PC-3 (cell line): ENCODE data around the gene SMG6. TPM values are rescaled to one million over a fixed set of nuclear protein-coding genes. Genes with fewer than 3 reads are reported as not detected.

Experiments used
- ATAC-seq: fragments of 200-7000 bp; cut with Tn5 transposase; 2 replicates; pipeline ENCODE4 v1.9.1; 2020; ENCODE audit warnings: mild to moderate bottlenecking, moderate library complexity
- BruUV-seq: library from RNA; stranded (reverse); fragments of 400-500 nt; replicated peaks from 2 replicates; lab custom pipeline; 2021; lab: Mats Ljungman, UMichigan
- CTCF ChIA-PET: fragments of 300-600 bp; sonication (Branson Sonifier 250); formaldehyde crosslinking; loops from one replicate; lab custom pipeline; 2022; ENCODE audit warnings: antibody characterized with exemption; lab: Charles Lee
- POLR2A ChIA-PET: fragments of 300-600 bp; sonication (Branson Sonifier 250); formaldehyde crosslinking; loops from one replicate; lab custom pipeline; 2022; ENCODE audit warnings: antibody characterized with exemption; ENCODE audit not compliant: unreplicated experiment; lab: Charles Lee
- DNase-seq: peaks from one replicate; pipeline ENCODE4 v3.0.0-alpha.2; 2015
- H2AFZ ChIP-seq: fragments of 300-600 bp; sonication (generic); 2 replicates; pipeline ENCODE4 v1.6.0; 2016; ENCODE audit warnings: antibody characterized with exemption, low read length
- H3F3A ChIP-seq: fragments of 300-600 bp; sonication (generic); one replicate; pipeline ENCODE4 v1.6.0; 2017; ENCODE audit warnings: antibody characterized with exemption, low read length, control low read depth, mild to moderate bottlenecking; ENCODE audit not compliant: unreplicated experiment
- H3K27ac ChIP-seq: fragments of 300-600 bp; sonication (generic); 2 replicates; pipeline ENCODE4 v1.5.1; 2016; ENCODE audit warnings: mild to moderate bottlenecking, low read length
- H3K27me3 ChIP-seq: fragments of 300-600 bp; sonication (generic); 2 replicates; pipeline ENCODE4 v1.6.1; 2016; ENCODE audit warnings: low read length, mixed read lengths
- H3K36me3 ChIP-seq: fragments of 300-600 bp; sonication (generic); 2 replicates; pipeline ENCODE4 v1.6.1; 2016; ENCODE audit warnings: low read depth, mixed run types, low read length, mixed read lengths
- H3K4me1 ChIP-seq: fragments of 300-600 bp; sonication (generic); 2 replicates; pipeline ENCODE4 v1.5.1; 2016; ENCODE audit warnings: low read length; ENCODE audit not compliant: insufficient read depth
- H3K4me2 ChIP-seq: fragments of 300-600 bp; sonication (generic); 2 replicates; pipeline ENCODE4 v1.6.0; 2016; ENCODE audit warnings: low read length
- H3K4me3 ChIP-seq: fragments of 300-600 bp; sonication (generic); 2 replicates; pipeline ENCODE4 v1.5.1; 2016; ENCODE audit warnings: mild to moderate bottlenecking, low read length, mixed read lengths
- H3K79me2 ChIP-seq: fragments of 300-600 bp; sonication (generic); 2 replicates; pipeline ENCODE4 v1.6.1; 2017; ENCODE audit warnings: low read length, mixed read lengths
- H3K9ac ChIP-seq: fragments of 300-600 bp; sonication (generic); 2 replicates; pipeline ENCODE4 v1.6.0; 2016; ENCODE audit warnings: mild to moderate bottlenecking, low read length
- H3K9me2 ChIP-seq: fragments of 300-600 bp; sonication (generic); replicated peaks from 2 replicates; pipeline ENCODE4 v1.6.1; 2016; ENCODE audit warnings: mixed run types, low read length, mixed read lengths
- H3K9me3 ChIP-seq: fragments of 300-600 bp; sonication (generic); 2 replicates; pipeline ENCODE4 v1.6.1; 2016; ENCODE audit warnings: low read length, mixed read lengths
- H4K20me1 ChIP-seq: fragments of 300-600 bp; sonication (generic); 2 replicates; pipeline ENCODE4 v1.6.1; 2016; ENCODE audit warnings: low read length, mixed read lengths
- EZH2 ChIP-seq: fragments of 300-600 bp; sonication (generic); IDR thresholded peaks from one replicate; pipeline ENCODE4 v1.6.1; 2017; ENCODE audit warnings: antibody characterized with exemption, mild to moderate bottlenecking, low read length; ENCODE audit not compliant: unreplicated experiment
- EZH2phosphoT487 ChIP-seq: fragments of 300-600 bp; sonication (generic); IDR thresholded peaks from 2 replicates; pipeline ENCODE4 v1.6.1; 2018; ENCODE audit warnings: mild to moderate bottlenecking, antibody characterized with exemption, low read length, borderline replicate concordance
- intact Hi-C: fragments of 100-400 bp; cut with micrococcal nuclease; formaldehyde crosslinking; loops from 2 replicates; pipeline ENCODE4 v1.9.0; 2023
- total RNA-seq: library from RNA; depleted of rRNA; stranded (reverse); fragments of >200 nt; gene quantifications from 2 replicates; pipeline ENCODE4 v1.2.3, GENCODE V29; 2014
- TF ChIP-seq, protein P1 (sequence below): fragments of 300-600 bp; sonication (generic); conservative IDR thresholded peaks from 2 replicates; pipeline ENCODE4 v1.5.1; 2017; ENCODE audit warnings: antibody characterized with exemption, low read depth, mild to moderate bottlenecking, low read length

SMG6 gene
- total RNA-seq, 1 experiment from 2014 or later, result 13.4 TPM

DNA sequence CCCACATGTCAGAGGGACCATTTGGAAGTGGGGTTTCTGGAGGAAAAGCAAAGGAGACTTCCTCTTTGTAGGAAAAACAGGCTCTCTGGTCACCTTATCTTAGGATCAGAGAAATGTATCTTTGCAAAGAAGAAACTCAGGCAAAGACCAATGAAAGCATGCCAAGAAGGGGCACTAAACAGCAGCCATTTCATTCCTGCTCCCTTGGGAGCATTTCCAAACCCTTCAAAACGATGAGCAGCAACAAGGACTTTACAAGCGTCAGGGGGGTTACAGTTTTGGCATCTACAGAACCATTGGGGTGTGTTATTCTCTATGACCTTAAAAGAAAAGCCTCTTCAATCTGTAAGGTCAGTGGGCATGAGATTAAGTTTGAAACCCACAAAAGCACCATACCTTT lies 122.8 kb downstream of the SMG6 start:
- ATAC-seq, result no peak
- H3K4me3 ChIP-seq, result no peak overlapping the region
- no peak for TF ChIP-seq EZH2
- TF ChIP-seq EZH2phosphoT487, result no peak
- TF ChIP-seq, protein P1, sequence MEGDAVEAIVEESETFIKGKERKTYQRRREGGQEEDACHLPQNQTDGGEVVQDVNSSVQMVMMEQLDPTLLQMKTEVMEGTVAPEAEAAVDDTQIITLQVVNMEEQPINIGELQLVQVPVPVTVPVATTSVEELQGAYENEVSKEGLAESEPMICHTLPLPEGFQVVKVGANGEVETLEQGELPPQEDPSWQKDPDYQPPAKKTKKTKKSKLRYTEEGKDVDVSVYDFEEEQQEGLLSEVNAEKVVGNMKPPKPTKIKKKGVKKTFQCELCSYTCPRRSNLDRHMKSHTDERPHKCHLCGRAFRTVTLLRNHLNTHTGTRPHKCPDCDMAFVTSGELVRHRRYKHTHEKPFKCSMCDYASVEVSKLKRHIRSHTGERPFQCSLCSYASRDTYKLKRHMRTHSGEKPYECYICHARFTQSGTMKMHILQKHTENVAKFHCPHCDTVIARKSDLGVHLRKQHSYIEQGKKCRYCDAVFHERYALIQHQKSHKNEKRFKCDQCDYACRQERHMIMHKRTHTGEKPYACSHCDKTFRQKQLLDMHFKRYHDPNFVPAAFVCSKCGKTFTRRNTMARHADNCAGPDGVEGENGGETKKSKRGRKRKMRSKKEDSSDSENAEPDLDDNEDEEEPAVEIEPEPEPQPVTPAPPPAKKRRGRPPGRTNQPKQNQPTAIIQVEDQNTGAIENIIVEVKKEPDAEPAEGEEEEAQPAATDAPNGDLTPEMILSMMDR, result no peak
- POLR2A ChIA-PET, result no interaction called here
- no peaks in the 10 kb centered on the region for H4K20me1 ChIP-seq
- DNase-seq, result no peak
- no peaks in the 10 kb centered on the region; the same call in 1 of the 2 replicates for H3K4me1 ChIP-seq
- H3F3A ChIP-seq, result no peaks in the 10 kb centered on the region
- no peaks in the 10 kb centered on the region for H3K9me2 ChIP-seq
- no peak overlapping the region for H2AFZ ChIP-seq
- H3K9me3 ChIP-seq, result no peaks in the 10 kb centered on the region
- H3K4me2 ChIP-seq, result no peak overlapping the region
- no peak overlapping the region for H3K27ac ChIP-seq
- no peaks in the 10 kb centered on the region for H3K79me2 ChIP-seq
- intact Hi-C loops, result no loop called here
- no TSS peak for BruUV-seq
- H3K9ac ChIP-seq, result no peak overlapping the region
- H3K27me3 ChIP-seq, result no peaks in the 10 kb centered on the region
- H3K36me3 ChIP-seq, result no peaks in the 10 kb centered on the region
- CTCF ChIA-PET, result no interaction called here

DNA sequence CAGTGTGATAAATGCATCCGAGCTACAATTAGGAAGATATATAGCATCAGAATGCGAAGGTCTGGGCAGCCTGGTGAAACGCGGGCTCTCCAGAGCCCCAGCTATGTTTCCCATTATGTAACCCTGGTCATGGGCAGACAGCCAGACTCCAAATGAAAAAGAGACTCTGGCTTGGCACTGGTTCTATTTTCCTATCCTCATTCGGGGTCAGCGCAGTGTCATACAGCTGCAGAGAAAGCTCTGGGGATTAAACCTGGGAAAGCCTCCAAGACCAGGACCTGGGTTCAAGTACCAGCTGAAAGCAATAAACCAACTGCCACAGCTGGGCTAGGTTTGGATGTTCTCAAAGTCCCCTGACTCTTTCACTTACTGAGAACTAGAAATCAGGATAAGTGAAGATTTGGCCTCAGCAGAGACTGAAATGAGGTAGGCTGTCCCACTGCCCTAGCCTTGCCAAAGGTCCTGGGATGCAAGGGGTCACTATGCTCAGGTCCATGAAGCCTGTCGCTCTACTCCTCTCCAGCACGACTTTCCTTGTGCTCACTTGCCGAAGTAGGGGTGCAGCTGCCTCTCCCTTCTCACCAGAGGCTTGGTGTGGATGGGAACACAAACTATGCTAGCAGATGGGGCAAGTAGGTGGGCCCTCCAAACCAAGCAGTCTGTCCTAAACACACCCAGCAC lies 123.8 kb downstream of the SMG6 start:
- H3K27me3 ChIP-seq, result no peaks in the 10 kb centered on the region
- no peak overlapping the region for H3K4me2 ChIP-seq
- ChIA-PET POLR2A (no interaction called here), CTCF (no interaction called here)
- no peak for TF ChIP-seq EZH2
- TF ChIP-seq, protein P1, result no peak
- TF ChIP-seq EZH2phosphoT487, result no peak
- no peaks in the 10 kb centered on the region for H3K36me3 ChIP-seq
- H3K4me1 ChIP-seq, result no peaks in the 10 kb centered on the region; the same call in 1 of the 2 replicates
- no TSS peak for BruUV-seq
- H3K9me3 ChIP-seq, result no peaks in the 10 kb centered on the region
- H3K4me3 ChIP-seq, result no peak overlapping the region
- ATAC-seq, result no peak
- no peaks in the 10 kb centered on the region for H3K9me2 ChIP-seq
- no peak overlapping the region for H3K27ac ChIP-seq
- no peaks in the 10 kb centered on the region for H3F3A ChIP-seq
- intact Hi-C loops, result loop anchor here (10.0 kb wide), 1 partner anchor 95 kb away; no protein-coding TSS in a partner anchor
- no peak overlapping the region for H3K9ac ChIP-seq
- H2AFZ ChIP-seq, result no peak overlapping the region
- H3K79me2 ChIP-seq, result no peaks in the 10 kb centered on the region
- DNase-seq, result no peak
- H4K20me1 ChIP-seq, result no peaks in the 10 kb centered on the region

DNA sequence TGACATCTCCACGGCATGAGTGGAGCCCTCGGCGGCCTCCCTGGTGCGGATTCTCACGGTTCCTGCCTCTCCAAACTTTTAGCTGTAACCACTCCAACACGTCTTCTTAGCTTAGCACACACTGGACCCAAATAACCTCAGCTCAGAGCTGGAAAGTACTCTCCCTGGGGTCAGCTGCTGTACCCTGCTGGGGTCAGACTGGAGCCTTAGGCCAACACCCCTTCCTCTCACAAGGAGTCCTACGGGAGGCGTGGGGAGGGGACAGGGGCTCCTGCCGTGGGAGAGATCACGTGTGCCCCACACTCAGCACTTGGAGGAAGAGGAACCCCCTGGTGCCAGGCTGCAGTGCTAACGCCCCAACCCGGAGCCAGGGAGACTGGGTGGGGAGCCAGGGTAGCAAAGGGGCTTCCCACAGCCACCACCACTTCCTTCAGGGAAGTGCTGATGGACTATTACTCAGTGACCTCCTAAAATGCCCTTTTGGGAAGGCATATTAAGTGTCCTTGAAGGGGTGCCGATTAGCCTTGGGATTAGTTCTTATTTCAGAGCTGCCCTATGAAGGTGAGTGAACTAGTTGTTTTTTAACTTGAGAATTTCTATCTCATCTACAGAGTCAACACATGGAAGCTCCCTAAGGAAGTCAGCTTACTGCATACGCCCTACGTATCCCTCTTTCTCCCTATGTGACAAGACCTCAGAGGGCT lies 124.6 kb downstream of the SMG6 start:
- no peaks in the 10 kb centered on the region; the same call in 1 of the 2 replicates for H3K4me1 ChIP-seq
- H4K20me1 ChIP-seq, result no peaks in the 10 kb centered on the region
- no peaks in the 10 kb centered on the region for H3K27me3 ChIP-seq
- H3K4me2 ChIP-seq, result no peak overlapping the region
- CTCF ChIA-PET, result no interaction called here
- no peaks in the 10 kb centered on the region for H3F3A ChIP-seq
- ATAC-seq, result no peak
- no peak overlapping the region for H3K9ac ChIP-seq
- H3K9me2 ChIP-seq, result no peaks in the 10 kb centered on the region
- no peaks in the 10 kb centered on the region for H3K36me3 ChIP-seq
- DNase-seq, result no peak
- no peaks in the 10 kb centered on the region for H3K79me2 ChIP-seq
- BruUV-seq, result no TSS peak
- TF ChIP-seq, protein P1, result no peak
- TF ChIP-seq EZH2 (no peak), EZH2phosphoT487 (no peak)
- intact Hi-C loops, result loop anchor here (10.0 kb wide), 1 partner anchor 94 kb away; no protein-coding TSS in a partner anchor
- H2AFZ ChIP-seq, result no peak overlapping the region
- H3K27ac ChIP-seq, result no peak overlapping the region
- POLR2A ChIA-PET, result no interaction called here
- no peak overlapping the region for H3K4me3 ChIP-seq
- no peaks in the 10 kb centered on the region for H3K9me3 ChIP-seq
